Activated CD4-positive, alpha-beta T cell treated with anti-CD3 and anti-CD28 coated beads, Interleukin-2, amount 50 U/mL, for 4 hours (primary cell): ENCODE results near the gene P2RY8.
"Not testable (repeated sequence)": the region's sequence is repeated elsewhere in the genome, so short reads cannot be mapped to it uniquely, and the experiment has no call there.

Experiments
- DNase-seq, 2 experiments: peaks; one replicate each; pipeline ENCODE4 v3.0.0-alpha.2; 2020

The P2RY8 gene

DNA sequence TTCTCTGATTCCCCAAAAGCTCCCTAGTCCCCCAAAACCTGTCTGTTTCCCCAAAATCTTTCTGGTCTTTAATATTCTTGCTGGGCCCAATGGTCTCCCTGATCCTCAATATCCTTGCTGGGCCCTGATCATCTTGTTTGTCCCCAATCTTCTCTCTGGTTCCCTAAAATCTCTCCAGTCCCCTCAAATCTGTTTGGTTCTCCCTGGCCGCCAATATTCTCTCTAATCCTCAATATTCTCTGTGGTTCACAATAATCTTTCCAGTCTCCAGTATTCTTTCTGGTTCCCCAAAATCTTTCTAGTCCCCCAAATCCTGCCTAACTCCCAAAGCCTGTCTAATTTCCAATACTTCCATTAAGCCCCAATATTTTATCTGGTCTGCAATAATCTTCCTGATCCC, 18.5 kb downstream of the P2RY8 start:
- DNase-seq, result no peak

DNA sequence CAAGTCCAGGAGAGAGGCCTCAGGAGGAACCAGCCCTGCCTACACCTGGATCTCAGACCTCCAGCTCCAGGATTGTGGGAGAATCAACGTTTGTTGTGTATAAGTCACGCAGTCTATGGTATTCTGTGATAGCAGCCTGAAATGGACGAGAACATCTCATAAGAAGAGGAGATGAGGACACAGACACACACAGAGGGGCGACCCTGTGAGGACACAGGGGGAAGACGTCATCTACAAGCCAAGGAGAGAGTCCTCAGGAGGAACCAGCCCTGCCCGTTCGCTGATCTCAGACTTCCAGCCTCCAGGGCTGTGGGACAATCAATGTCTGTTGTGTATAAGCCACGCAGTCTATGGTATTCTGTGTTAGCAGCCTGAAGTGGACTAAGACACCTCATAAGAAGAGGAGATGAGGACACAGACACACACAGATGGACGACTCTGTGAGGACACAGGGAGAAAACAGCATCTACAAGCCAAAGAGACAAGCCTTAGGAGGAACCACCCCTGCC, 20.3 kb downstream of the P2RY8 start:
- DNase-seq, result no peak

DNA sequence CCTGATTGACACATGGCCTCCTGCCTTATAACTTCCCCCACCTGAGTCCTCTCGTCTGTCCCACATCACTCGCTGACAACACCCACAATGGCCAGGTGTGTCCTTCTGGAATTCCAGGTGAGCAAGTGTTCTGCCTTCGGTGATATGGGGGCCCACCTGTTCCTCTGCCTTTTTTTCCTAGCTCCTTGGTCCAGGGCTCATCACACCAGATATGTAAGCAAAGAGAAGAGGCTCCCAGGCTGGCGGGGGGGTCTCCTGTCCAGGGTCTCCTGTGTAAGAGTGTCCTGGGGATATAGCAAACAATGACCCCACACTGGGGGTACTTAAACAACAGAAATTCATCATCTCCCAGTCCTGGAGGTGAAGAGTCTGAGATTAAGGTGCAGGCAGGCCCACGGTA, 25.2 kb downstream of the P2RY8 start:
- DNase-seq, result no peak

DNA sequence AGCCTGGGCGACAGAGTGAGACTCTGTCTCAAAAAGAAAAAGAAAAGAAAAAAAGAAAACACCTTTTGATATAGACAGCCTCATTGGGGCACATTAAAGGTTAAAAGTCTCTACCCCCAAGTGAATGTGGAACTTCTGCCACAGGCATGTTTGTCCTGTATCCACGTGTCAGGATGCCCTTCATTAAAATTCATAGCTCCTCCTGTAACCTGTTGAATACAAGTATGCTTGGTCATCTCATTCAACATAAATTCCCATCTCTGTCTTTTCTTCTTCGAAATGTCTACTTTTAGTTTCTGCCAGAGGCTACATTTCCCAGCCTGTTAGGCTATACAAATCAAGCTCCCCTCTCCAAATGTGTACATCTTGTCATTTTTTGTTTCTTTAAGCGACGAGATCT, 25.8 kb downstream of the P2RY8 start:
- DNase-seq, result no peak

DNA sequence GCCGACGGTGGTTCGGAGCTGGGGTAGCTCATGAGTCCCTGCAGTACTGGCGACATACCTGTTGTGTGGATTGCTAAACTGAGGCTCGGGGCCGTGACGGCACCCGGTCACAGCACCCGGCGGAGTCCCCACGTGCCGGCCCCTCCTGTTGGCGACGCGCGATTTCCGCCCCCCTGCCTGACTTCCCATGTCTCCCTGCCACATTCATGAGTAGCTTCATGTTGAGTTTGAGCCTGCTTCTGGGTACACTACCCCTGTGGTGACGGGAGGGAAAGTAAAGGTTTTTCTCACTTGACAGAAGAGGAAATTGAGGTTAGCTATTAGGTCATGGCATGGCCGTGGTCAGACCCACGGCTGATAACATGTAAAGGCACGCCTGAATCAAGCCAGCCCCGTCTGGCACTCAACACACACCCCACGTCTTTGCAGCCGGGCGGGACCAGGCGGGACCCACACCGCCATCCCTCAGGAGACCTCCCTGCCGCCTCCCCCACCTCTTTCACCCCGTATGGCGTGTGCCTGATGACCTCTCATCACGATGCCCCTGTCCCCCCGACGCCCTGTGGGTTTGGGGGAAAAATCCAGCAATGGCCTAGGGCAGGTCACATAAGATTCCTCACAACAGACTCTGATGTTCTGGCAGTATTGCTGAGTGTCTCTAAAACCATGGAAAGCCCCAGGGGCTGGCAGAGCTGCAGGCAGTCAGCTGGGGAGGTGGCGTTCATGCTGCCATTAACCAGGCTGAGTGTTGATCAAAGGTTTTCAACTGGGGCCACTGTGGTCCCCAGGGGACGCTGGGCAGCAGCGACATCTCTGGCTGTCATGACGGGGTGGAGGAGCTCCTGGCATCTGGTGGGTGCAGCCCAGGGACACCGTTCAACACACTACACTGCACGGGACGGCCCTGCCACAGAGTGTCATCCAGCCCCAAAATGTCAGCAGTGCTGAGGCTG, 29.2 kb downstream of the P2RY8 start:
- DNase-seq, result no peak

DNA sequence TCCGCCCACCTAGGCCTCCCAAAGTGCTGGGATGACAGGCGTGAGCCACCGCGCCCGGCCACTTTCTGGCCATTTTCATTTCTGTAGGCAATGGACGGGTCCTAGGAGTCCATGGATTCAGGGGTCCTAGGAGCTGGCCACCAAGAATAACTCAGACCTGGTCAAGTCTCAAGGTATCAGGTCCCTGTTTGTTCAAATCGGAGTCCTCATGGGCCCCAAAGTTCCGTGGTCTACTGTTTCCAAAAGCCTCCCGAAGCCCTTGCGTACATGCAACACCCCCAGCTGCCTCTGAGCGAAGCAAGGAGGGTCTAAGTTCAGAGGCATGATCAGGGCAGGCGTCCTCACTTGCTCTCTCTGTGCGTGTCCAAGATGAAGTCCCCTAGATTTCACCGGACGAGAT, 30.1 kb downstream of the P2RY8 start:
- no peak for DNase-seq

DNA sequence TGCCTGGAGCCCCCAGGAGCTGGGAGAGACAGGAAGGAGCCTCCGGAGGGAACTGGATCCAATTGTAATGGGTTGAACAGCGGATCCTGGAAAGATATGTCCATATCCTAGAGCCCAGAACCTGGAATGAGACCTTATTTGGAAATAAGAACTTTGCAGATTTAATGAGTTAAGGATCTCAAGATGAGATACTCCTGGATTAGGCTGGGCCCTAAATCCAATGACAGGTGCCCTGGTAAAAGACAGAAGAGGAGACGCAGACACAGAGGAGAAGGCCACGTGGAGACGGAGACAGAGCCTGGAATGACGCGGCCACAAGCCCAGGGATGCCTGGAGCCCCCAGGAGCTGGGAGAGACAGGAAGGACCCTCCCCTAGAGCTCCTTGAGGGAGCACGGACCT, 34.1 kb downstream of the P2RY8 start:
- no peak for DNase-seq

DNA sequence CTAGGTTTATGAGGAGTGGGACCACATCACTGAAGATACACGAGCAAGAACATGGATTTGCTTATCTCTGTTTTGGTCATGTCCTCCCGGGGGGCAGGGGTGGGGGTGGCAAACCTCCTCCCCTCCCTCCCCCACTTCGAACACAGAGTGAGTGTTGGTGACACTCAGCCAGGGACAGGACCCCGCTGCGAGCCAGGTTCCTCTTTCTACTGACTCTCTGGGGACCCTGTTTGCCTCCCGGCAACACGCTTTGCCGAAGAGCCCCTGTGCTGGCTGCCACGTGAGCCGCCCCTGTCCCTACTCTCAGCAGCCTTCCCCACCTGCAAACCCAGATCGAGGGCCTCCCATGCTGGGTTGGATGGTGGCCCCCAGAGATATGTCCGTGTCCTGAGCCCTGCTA, 34.7 kb downstream of the P2RY8 start:
- DNase-seq, result no peak

DNA sequence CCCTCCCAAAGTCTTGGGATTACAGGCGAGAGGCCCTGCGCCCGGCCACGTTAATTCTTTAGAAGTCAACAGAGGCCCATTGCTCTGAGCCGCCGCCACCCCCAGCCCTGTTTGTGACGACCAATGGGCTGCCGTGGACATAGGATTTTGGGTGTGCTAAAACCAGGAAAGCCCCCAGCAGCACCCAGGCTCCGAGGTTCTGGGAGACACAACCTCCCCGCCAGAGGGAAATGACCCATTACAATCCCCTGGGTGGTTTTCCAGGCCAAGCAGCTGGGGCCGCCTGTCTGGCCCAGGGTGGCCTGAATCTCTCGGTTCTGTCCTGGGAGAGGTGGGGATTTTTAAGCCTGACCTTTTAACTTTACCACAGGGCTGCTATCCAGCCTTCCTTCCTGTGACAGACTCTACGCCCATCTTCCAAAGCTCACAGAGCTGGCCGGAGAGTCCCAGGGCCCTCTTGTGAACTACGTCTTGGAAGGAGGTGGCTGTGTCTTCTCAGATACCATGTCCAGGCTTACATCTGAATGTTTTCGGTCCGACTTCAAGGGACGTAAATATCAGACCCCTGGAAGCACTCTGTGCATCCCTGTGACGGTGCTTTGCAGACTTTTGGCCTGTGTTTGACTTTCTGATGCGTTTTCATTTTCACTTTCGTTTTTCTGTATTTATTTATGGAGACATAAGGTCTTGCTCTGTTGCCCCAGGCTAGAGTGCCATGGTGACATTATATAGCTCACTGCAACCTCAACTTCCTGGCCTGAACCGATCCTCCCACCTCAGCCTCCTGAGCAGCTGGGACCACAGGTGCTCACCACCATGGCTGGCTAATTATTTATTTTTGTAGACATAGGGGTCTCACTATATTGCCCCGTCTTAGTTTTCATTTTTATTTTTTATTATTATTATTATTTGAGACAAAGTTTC, 36.0 kb downstream of the P2RY8 start:
- DNase-seq, result no peak

DNA sequence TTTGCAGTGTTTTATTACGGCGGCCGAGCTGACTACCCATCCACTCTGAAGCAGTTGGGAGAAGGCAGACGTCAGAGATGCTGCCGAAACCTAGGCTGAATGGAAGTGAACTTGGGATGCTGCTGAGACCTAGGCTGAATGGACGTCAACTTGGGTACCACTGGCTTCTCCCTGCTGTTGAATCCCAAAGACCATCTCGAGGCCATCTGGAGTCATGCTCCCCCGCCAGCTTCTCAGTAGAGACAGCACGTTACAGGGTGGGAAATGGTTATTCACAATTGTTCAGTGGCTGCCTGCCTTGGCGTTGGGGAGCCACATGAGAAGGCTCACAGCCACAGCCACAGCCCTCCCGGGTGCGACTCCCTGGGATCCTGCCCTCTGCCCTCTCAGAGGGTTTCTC, 40.9 kb downstream of the P2RY8 start:
- no peak for DNase-seq

DNA sequence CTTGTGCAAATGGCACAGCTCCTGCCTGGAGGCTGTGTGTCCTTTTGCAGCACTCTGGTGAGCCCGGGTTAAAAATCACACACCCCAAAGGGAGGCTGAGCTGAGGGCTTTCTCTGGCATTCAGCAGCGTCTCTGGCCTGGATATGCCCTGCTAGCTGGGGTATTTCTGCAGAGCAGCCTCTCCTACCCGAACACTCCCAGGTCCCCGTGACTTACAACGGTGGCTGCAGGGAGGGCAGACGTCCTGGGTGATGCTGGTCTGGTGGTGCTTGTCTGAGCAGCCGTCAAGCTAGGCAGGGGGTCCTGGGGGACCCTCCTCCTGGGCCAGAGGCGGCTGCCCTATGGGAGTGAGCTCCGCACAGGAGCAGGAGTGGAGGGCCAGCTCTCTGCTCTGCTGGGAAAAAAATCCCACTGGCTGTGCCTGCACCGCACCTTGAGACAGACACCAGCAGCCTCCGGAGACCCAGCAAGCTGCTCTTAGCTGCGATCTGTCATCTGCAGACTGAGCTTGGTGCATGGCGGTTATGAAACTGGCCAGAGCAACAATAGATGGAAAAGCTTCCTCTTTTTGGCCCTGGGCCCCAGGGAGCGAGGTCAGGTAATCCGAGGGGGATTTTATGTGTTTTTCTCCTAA, 43.0 kb downstream of the P2RY8 start:
- DNase-seq, result no peak

DNA sequence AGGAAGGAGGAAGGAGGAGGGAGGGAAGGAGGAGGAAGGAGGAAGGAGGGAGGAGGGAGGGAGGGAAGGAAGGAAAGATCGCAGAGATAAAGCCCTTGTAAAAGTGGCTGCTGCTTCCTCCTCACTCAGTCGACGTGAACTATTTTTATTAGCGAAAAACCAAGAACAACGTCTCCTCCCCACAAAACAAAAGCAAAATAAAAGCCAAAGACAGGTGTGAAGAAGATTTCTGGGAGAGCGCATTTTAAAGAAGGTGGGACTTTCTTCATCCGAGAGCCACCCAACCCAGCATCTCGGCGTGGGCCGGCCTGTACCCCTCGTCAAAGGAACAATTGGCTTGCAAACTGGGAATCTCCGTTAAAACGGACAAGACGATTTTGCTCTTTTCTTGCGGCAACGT, 43.6 kb downstream of the P2RY8 start:
- DNase-seq, result no peak

DNA sequence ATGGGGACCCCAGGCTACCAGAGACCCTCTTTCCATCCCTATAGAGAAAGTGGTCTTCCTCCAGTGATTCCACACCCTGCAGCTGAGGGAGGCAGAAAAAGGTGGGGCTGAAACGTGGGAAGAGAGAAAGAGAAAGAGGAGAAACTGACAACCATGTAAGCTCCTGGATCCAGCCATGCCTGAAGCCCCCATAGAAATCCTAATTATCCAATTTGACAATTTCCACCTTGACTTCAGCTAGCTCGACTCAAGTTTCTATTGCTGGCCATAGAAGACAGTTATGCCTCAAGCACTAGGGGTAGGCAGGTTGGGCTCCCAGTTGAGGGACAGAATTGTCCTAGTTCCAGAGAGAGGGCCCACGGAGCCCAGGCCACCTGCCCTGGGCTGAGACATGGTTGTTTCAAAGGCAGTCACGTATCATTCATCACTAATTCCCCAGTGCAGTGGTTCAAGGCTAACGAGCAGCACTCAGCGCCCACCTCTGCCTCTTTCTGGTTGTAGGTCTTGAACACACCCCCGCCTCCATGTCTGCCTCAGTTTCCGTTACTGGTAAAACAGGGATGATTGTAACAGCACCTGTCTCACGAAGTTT, 44.5 kb downstream of the P2RY8 start:
- DNase-seq, result no peak

DNA sequence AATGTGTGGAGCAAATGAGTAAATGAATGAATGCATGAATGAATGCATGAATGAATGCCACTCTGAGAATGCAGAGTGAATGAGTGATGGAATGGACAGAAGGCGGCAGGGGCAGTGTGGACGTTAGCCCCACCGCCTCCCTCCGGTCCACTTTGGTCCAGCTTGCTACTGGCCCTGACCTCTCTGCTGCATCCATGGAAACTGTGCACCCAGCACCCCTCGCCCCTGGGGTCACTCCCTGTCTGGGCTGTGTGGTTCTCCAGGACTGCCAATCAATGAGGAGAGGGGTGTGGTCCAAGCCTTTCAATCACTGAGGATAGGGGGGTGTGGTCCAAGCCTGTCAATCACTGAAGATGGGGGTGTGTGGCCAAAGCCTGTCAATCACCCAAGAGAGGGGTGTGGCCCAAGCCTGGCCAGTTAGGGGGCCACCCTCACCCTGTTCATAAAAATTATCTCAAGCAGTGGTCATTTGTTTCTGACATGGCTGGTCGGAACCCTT, 45.1 kb downstream of the P2RY8 start:
- no peak for DNase-seq

DNA sequence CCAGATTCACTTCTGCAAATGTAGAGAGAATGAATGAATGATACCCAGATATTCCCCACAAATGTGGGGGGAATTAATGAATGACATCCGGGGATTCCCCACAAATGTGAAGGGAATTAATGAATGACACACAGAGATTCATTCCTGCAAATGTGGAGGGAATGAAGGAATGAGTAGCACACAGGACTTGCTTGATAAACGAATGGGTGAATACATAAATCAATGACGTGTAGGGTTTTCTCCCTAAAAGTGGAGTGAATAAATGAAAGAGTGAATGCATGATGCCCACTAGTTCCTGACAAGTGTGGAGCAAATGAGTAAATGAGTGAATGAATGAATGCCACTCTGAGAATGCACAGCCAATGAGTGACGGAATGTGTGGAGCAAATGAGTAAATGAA, 45.7 kb downstream of the P2RY8 start:
- not testable (repeated sequence) for DNase-seq

DNA sequence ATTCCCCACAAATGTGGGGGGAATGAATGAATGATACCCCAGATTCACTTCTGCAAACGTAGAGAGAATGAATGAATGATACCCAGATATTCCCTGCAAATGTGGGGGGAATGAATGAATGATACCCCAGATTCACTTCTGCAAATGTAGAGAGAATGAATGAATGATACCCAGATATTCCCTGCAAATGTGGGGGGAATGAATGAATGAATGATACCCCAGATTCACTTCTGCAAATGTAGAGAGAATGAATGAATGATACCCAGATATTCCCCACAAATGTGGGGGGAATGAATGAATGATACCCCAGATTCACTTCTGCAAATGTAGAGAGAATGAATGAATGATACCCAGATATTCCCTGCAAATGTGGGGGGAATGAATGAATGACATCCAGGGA, 46.3 kb downstream of the P2RY8 start:
- not testable (repeated sequence) for DNase-seq

DNA sequence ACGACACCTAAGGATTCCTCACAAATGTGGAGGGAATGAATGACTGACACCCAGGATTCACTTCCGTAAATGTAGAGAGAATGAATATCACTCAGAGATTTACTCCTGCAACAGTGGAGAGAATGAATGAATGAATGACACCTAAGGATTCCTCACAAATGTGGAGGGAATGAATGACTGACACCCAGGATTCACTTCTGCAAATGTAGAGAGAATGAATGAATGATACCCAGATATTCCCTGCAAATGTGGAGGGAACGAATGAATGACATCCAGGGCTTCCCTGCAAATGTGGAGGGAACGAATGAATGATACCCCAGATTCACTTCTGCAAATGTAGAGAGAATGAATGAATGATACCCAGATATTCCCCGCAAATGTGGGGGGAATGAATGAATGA, 47.6 kb downstream of the P2RY8 start:
- not testable (repeated sequence) for DNase-seq

DNA sequence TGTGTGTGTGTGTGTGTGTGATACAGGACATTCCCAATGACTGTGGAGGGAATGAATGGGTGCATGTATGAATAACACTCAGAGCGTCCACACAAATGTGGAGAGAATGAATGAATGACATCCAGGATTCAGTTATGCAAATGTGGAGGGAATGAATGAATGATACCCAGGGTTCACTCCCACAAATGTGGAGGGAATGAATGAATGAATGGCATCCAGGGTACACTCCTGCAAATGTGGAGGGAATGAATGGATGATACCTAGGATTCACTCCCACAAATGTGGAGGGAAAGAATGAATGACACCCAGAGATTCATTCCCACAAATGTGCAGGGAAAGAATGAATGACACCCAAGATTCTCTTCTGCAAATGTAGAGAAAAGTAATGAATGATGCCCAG, 48.2 kb downstream of the P2RY8 start:
- no peak for DNase-seq

DNA sequence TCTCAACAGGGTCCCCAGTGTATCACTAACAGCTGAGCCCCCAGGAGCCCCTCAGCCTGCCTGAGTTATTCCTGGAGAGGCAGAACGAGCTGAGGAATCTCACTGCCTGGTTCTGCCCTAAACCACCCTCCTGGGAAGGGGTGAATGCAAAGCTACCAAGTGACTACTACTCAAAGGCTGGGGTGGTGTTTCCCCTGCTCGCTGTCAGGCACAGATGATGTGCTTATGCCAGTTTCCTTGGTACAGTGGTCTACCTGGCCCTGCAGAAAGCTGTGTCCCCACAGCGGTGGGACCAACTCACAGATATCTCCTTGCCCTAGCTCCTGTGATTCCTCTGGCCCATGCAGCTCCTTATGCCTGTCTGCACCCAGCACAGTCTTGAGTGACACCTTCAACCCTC, 48.8 kb downstream of the P2RY8 start:
- DNase-seq, result no peak

DNA sequence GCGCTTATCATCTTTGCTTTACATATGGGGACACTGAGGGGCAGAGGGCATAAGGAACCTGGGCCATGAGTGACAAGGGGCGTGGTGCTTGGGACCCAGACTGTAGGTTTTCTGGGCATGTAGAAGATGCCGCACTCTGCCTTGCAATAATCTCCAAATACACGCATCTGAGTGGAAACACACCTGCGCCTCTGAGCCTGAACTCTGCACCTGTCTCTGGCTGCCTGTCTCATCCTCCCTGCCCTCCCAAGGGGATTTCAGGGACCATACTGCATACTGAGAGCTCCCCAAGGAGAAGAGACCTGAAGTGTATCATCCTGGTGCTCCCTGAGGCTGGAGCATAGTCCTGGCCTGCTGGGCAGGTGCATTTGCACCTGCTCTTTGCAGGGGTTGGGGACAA, 49.6 kb downstream of the P2RY8 start:
- no peak for DNase-seq

DNA sequence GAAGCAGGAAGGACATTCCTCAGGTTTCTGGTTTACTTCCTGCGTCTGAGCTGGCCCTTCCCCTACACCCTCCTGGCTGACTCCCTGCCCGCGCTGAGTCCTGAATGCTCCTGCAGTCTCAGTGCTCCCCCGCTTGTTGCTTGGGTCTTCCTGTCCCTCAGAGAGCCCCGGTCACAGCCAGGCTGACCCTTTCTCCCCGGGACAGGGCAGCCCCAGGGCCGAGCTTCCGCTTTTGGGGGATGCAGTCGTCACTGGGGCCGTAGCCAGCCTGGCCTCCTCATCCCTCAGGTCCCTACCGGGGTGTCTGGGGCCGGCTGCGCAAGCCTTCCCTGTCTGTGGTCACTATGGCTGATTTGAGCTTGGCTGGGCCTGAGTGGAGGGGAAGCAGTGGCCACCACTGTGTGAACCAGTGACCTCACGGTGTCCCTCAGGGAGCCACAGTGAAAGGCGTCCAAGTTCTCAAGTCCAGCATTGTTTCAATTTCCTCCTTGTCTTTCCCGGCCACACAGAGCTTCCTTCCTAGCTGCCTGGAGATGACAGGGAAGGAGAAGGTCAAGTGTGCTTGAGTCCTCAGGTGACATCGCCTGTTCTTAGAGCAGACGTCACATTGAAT, 50.1 kb downstream of the P2RY8 start:
- DNase-seq, result no peak

DNA sequence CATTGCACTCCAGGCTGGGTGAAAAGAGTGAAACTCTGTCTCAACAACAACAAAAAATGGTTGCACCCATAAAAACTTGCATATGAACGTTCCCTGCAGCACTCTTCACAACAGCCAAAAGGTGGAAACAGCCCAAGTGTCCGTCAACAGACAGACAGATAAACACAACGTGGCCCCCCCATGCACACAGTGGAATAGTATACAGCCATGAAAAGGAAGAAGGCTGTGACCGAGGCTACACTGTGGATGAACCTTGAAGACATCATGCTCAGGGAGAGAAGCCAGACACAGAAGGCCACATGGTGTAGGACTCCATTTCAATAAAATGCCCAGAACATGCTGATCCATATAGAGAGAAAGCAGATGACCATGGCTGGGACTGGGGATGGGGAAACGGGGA, 50.8 kb downstream of the P2RY8 start:
- DNase-seq, result no peak
